MCF 10A (cell line): Measurements from ENCODE around the gene NFATC4. TPM values are rescaled to one million over a fixed set of nuclear protein-coding genes. Genes with fewer than 3 reads are reported as not detected.

Experiments
- BruUV-seq: library from RNA; stranded (reverse); fragments of 400-500 nt; replicated peaks from 2 replicates; lab custom pipeline; 2021; lab: Mats Ljungman, UMichigan
- CTCF ChIA-PET: fragments of 300-600 bp; sonication (Branson Sonifier 250); formaldehyde crosslinking; extraction: SDS; loops from one replicate; lab custom pipeline; 2021; ENCODE audit warnings: antibody characterized with exemption, inconsistent platforms; lab: Yijun Ruan, JAX
- POLR2A ChIA-PET: fragments of 300-600, 350-650 bp; sonication (Branson Sonifier 250); formaldehyde crosslinking; extraction: SDS; loops from one replicate; lab custom pipeline; 2020; ENCODE audit warnings: antibody characterized with exemption, inconsistent platforms; lab: Yijun Ruan, JAX
- DNase-seq: peaks from one replicate; pipeline ENCODE4 v3.0.0-alpha.2; 2018; ENCODE audit not compliant: unreplicated experiment
- H3K27ac Mint-ChIP-seq: one replicate; pipeline ENCODE4 v1.8.0; 2022; ENCODE audit warnings: mild to moderate bottlenecking, low read depth, mixed read lengths; ENCODE audit not compliant: unreplicated experiment
- H3K27me3 Mint-ChIP-seq: one replicate; pipeline ENCODE4 v1.8.0; 2022; ENCODE audit warnings: mixed read lengths; ENCODE audit not compliant: insufficient read depth, unreplicated experiment
- H3K36me3 Mint-ChIP-seq: one replicate; pipeline ENCODE4 v1.8.0; 2022; ENCODE audit warnings: mild to moderate bottlenecking, moderate library complexity, mixed read lengths; ENCODE audit not compliant: insufficient read depth, unreplicated experiment
- H3K4me1 Mint-ChIP-seq: one replicate; pipeline ENCODE4 v1.8.0; 2022; ENCODE audit warnings: mixed read lengths; ENCODE audit not compliant: insufficient read depth, unreplicated experiment
- H3K4me3 Mint-ChIP-seq: one replicate; pipeline ENCODE4 v1.8.0; 2022; ENCODE audit warnings: mild to moderate bottlenecking, moderate library complexity, mixed read lengths; ENCODE audit not compliant: unreplicated experiment
- H3K9me3 Mint-ChIP-seq: one replicate; pipeline ENCODE4 v1.8.0; 2022; ENCODE audit warnings: mixed read lengths; ENCODE audit not compliant: unreplicated experiment
- CTCF ChIP-seq: fragments of 200-600 bp; IDR thresholded peaks from one replicate; pipeline ENCODE4 v1.8.0; 2022; ENCODE audit warnings: antibody characterized with exemption, mild to moderate bottlenecking; ENCODE audit not compliant: unreplicated experiment
- intact Hi-C: fragments of 100-400 bp; cut with micrococcal nuclease; formaldehyde crosslinking; loops from 2 replicates; pipeline ENCODE4 v1.14.1; 2022
- total RNA-seq: library from RNA; stranded (reverse); gene quantifications from 2 replicates; pipeline ENCODE4 v1.2.3, GENCODE V29; 2022

NFATC4 gene
- total RNA-seq, 1 experiment from 2014 or later, result 0.23 TPM

- Mint-ChIP-seq H3K36me3 (no peaks in the 10 kb centered on the region), H3K9me3 (no peaks in the 10 kb centered on the region), H3K27ac (no peak overlapping the region), H3K4me3 (no peak overlapping the region), H3K27me3 (no peaks in the 10 kb centered on the region), H3K4me1 (peaks cover 15% of the 10 kb centered on the region)
- intact Hi-C loops, result no loop called here
- TF ChIP-seq CTCF, result no peak
- ChIA-PET POLR2A (interaction anchor here (1.4 kb wide), 1 partner anchor 10 kb away, joined by 4 read pairs; no protein-coding TSS in a partner anchor), CTCF (interaction anchor here (0.7 to 10.5 kb wide), 6 partner anchors 14 to 217 kb away, joined by 3 to 109 read pairs (median 4); partner anchors contain the start of gene ADCY4)
- no TSS peak for BruUV-seq
- no peak for DNase-seq
Observed at GRCh38 chr14:24404814-24405213, 36.8 kb downstream of the NFATC4 start.

DNA sequence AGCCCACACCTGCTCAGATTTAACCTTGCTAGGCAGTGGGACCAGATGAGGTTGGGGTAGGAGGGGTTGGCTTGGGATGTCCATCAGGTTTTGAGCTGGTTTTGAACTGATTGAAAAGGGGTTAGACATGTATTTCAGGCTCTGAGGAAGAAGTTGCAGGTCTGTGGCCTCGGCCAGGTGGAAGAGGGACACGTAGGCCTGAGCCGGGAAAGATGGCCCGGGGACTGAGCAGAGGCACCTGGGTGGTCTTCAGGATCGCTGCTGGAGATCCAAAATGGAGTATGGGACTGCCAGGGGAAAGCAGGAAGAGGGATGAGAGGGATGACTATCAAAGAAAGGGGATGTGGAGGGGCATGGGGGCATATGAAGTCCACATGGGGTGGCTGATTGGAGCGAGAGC, 38.4 kb downstream of the NFATC4 start:
- Mint-ChIP-seq H3K9me3 (no peaks in the 10 kb centered on the region), H3K27ac (no peak overlapping the region), H3K4me1 (peaks cover 15% of the 10 kb centered on the region), H3K27me3 (no peaks in the 10 kb centered on the region), H3K36me3 (no peaks in the 10 kb centered on the region), H3K4me3 (no peak overlapping the region)
- intact Hi-C loops, result no loop called here
- POLR2A ChIA-PET, result interaction anchor here (0.5 to 2.1 kb wide), 6 partner anchors 10 to 108 kb away, joined by 3 to 7 read pairs (median 3); partner anchors contain the start of genes CBLN3 and KHNYN
- CTCF ChIA-PET, result interaction anchor here (0.6 to 10.5 kb wide), 10 partner anchors 10 to 1088 kb away, joined by 4 to 109 read pairs (median 5); partner anchors contain the start of gene ADCY4
- TF ChIP-seq CTCF, result no peak
- DNase-seq, result no peak
- BruUV-seq, result no TSS peak

DNA sequence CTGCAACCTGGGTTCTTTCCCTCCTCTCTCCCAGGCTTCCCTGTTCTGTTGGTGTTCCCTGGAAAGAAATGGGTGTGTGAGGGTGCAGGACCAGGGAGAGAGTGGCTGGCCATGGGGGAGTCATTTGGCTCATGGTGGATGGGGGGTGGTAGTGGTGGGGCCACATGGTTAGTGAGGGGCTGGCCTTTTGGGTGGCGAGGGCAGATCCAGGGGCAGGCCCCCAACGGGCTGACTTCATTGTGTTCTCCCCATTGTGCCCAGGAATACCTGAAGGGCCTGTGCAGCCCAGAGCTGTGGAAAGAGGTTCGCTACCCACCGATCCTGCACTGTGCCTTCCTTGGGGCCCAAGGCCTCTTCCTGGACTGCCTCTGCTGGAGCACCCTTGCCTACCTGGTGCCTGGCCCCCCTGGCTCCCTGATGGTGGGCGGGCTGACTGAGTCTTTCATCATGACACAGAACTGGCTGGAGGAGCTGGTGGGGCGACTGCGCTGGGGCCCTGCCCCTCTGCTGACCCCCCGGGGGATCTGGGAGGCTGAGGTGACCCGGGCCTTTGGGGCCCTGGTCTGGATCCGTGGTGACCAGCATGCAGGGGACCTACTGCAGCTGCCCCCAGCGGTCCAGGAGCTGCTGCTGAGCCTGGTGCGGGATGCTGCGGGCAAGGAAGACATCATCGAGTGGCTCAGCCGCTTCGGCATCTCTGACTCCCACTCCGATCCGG, 39.8 kb downstream of the NFATC4 start:
- POLR2A ChIA-PET, result interaction anchor here (0.6 to 2.1 kb wide), 3 partner anchors 11 to 55 kb away, joined by 3 to 7 read pairs (median 5); partner anchors contain the start of genes CBLN3 and KHNYN
- intact Hi-C loops, result no loop called here
- Mint-ChIP-seq H3K4me1 (peaks cover 15% of the 10 kb centered on the region), H3K36me3 (no peaks in the 10 kb centered on the region), H3K4me3 (no peak overlapping the region), H3K27me3 (no peaks in the 10 kb centered on the region), H3K27ac (no peak overlapping the region), H3K9me3 (no peaks in the 10 kb centered on the region)
- TF ChIP-seq CTCF, result no peak
- no TSS peak for BruUV-seq
- CTCF ChIA-PET, result interaction anchor here (0.6 to 10.5 kb wide), 10 partner anchors 11 to 99 kb away, joined by 3 to 109 read pairs (median 5); partner anchors contain the start of gene ADCY4
- DNase-seq, result no peak

- POLR2A ChIA-PET, result interaction anchor here (0.6 to 1.3 kb wide), 3 partner anchors 13 to 194 kb away, joined by 3 to 6 read pairs (median 5); no protein-coding TSS in a partner anchor
- CTCF ChIA-PET, result interaction anchor here (0.6 to 10.5 kb wide), 18 partner anchors 8 to 78 kb away, joined by 3 to 109 read pairs (median 5); partner anchors contain the start of gene ADCY4
Observed at GRCh38 chr14:24408764-24409163, 40.8 kb downstream of the NFATC4 start.

More at GRCh38 chr14:24408764-24409163, 40.8 kb downstream of the NFATC4 start:
- TF ChIP-seq CTCF, result no peak
- Mint-ChIP-seq H3K9me3 (no peaks in the 10 kb centered on the region), H3K4me1 (peaks cover 6% of the 10 kb centered on the region), H3K36me3 (no peaks in the 10 kb centered on the region), H3K4me3 (no peak overlapping the region), H3K27ac (no peak overlapping the region), H3K27me3 (no peaks in the 10 kb centered on the region)
- intact Hi-C loops, result no loop called here
- no peak for DNase-seq
- no TSS peak for BruUV-seq
